ENCODE measurements around the gene AP4B1. TPM values are rescaled to one million over a fixed set of nuclear protein-coding genes. Genes with fewer than 3 reads are reported as not detected.

Gene AP4B1
- total RNA-seq, 1 donor from 2014 or later, result 45.9 TPM

GRCh38 chr1:113876176-113876575 lies 28.4 kb downstream of the AP4B1 start:
- Mint-ChIP-seq H3K4me1 (ENCODE audit: low read depth) (peaks cover 74% of the 10 kb centered on the region), H3K27me3 (ENCODE audit: low read depth) (no peaks in the 10 kb centered on the region), H3K9me3 (peaks cover 3% of the 10 kb centered on the region), H3K27ac (no peak overlapping the region), H3K4me3 (ENCODE audit: low read depth) (no peak overlapping the region), H3K36me3 (ENCODE audit: low read depth) (peaks cover 11% of the 10 kb centered on the region)
- DNase-seq (ENCODE audit: low spot score), result no peak
- intact Hi-C loops (cut with micrococcal nuclease), result no loop called here

GRCh38 chr1:113875714-113876113 lies 28.9 kb downstream of the AP4B1 start:
- Mint-ChIP-seq H3K27ac (peak overlapping the region; percentile 66), H3K9me3 (peaks cover 3% of the 10 kb centered on the region), H3K4me3 (ENCODE audit: low read depth) (no peak overlapping the region), H3K27me3 (ENCODE audit: low read depth) (no peaks in the 10 kb centered on the region), H3K36me3 (ENCODE audit: low read depth) (peaks cover 11% of the 10 kb centered on the region), H3K4me1 (ENCODE audit: low read depth) (peaks cover 69% of the 10 kb centered on the region)
- intact Hi-C loops (cut with micrococcal nuclease), result no loop called here
- DNase-seq (ENCODE audit: low spot score), result no peak

DNA sequence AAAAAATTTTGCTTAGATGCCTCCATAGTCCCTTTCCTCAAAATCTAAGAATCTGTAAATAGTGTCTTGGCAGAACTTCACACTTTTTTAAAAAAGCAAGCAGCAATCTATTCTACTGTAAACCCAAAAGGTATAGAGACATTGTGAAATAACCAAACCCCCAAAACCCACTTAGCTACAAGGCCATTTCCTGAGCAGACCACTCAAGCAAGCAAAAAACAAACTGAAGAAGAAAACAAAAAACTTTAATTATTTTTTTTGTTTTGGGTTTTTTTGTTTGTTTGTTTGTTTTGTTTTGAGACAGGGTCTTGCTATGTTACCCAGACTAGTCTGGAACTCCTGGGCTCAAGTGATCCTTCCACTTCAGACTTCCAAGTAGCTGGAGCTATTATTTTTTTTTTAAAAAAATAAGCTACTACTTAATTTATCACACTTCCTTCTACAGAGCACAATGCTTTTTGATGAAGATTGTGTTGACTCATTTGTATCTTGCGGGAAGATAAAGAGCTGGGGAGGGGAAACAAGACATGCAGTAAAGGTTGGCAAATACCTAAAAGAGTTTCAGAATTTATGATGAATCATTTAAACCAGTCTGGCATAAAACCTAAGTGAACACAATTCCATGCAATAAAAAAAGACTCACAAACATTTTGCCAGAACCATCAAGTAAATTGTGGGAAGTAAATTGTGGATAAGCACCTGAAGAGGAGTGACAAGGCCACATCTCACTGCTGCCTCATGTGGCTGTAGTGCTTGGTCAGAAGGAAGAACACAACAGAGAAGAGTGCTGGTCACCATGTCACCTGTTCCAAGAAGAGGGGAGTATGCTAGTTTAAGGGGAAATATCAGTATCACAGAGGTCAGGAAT lies 30.4 kb downstream of the AP4B1 start:
- Mint-ChIP-seq H3K9me3 (peaks cover under 1% of the 10 kb centered on the region), H3K36me3 (ENCODE audit: low read depth) (peaks cover 12% of the 10 kb centered on the region), H3K4me3 (ENCODE audit: low read depth) (peak overlapping the region; percentile 41), H3K27ac (peak overlapping the region; percentile 93), H3K27me3 (ENCODE audit: low read depth) (no peaks in the 10 kb centered on the region), H3K4me1 (ENCODE audit: low read depth) (peaks cover 62% of the 10 kb centered on the region)
- peak; percentile 24 for DNase-seq (ENCODE audit: low spot score)
- intact Hi-C loops (cut with micrococcal nuclease), result no loop called here

GRCh38 chr1:113872219-113872935 lies 32.2 kb downstream of the AP4B1 start:
- Mint-ChIP-seq H3K27me3 (ENCODE audit: low read depth) (no peaks in the 10 kb centered on the region), H3K36me3 (ENCODE audit: low read depth) (peaks cover 28% of the 10 kb centered on the region), H3K4me3 (ENCODE audit: low read depth) (peak overlapping the region; percentile 86), H3K27ac (peak overlapping the region; percentile 97), H3K9me3 (no peaks in the 10 kb centered on the region), H3K4me1 (ENCODE audit: low read depth) (peaks cover 66% of the 10 kb centered on the region)
- DNase-seq (ENCODE audit: low spot score), result peak; percentile 13
- intact Hi-C loops (cut with micrococcal nuclease), result loop anchor here (1.0 kb wide), 1 partner anchor 58 kb away; no protein-coding TSS in a partner anchor

DNA sequence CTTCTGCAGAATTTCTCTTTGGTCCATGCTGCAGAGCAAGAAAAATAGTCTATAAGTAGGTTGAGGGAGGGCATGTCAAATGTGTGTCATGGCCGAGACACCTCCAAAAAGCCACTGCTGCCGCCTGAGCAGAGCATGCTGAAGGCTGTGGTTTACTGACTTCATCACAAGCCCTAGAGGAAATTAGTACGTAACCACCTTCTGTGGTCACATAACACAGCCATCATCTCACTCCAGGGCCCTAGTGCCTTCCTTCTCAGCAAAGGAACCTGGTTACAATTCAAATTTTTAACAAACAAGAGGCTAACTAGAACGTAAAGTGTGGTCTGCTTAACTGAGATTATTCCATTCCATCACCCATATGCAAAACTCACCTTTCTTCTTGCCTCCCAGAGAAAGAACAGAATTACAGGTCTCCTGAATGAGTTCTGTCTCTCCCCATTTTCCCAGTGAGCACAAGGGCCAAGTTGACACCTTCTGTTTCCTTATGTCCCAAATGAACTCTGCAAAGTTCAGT lies 32.9 kb downstream of the AP4B1 start, which contains the start of gene PTPN22:
TSS of gene PTPN22 (minus strand) at position 116 of the 517 bp plus-strand sequence.
- Mint-ChIP-seq H3K27ac (peak within 1 kb of the TSS; percentile 97), H3K9me3 (no peaks in the 10 kb centered on the region), H3K36me3 (ENCODE audit: low read depth) (peaks cover 32% of the 10 kb centered on the region), H3K27me3 (ENCODE audit: low read depth) (no peaks in the 10 kb centered on the region), H3K4me1 (ENCODE audit: low read depth) (peaks cover 65% of the 10 kb centered on the region), H3K4me3 (ENCODE audit: low read depth) (peak within 1 kb of the TSS; percentile 86)
- peak; percentile 81 for DNase-seq (ENCODE audit: low spot score)
- intact Hi-C loops (cut with micrococcal nuclease), result loop anchor here (1.0 kb wide), 3 partner anchors 34 to 59 kb away; partner anchors contain the start of genes DCLRE1B and RSBN1

DNA sequence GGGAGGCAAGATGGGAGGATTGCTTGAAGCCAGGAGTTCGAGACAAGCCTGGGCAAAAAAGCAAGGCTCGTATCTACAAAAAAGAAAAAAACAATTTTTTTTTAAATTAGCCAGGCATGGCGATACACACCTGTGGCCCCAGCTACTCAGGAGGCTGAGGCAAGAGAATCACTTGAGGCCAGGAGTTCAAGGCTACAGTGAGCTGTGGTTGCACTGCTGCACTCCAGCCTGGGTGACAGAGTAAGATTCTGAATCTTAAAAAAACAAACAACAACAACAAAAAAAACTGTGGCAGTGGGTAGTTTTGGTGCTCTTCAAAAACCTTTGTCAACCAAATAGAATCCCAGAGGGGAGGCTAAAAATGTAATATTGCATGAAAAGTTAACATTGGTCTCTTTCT lies 33.8 kb downstream of the AP4B1 start:
- H3K27me3 Mint-ChIP-seq (ENCODE audit: low read depth), result no peaks in the 10 kb centered on the region
- peak overlapping the region; percentile 93 for H3K27ac Mint-ChIP-seq
- H3K4me1 Mint-ChIP-seq (ENCODE audit: low read depth), result peaks cover 61% of the 10 kb centered on the region
- intact Hi-C loops (cut with micrococcal nuclease), result loop anchor here (1.0 kb wide), 2 partner anchors 35 to 58 kb away; partner anchors contain the start of genes DCLRE1B and RSBN1
- H3K9me3 Mint-ChIP-seq, result no peaks in the 10 kb centered on the region
- peaks cover 37% of the 10 kb centered on the region for H3K36me3 Mint-ChIP-seq (ENCODE audit: low read depth)
- DNase-seq (ENCODE audit: low spot score), result no peak
- peak overlapping the region; percentile 86 for H3K4me3 Mint-ChIP-seq (ENCODE audit: low read depth)

- Mint-ChIP-seq H3K4me1 (ENCODE audit: low read depth) (peaks cover 51% of the 10 kb centered on the region), H3K9me3 (no peaks in the 10 kb centered on the region), H3K27ac (peak overlapping the region; percentile 93), H3K4me3 (ENCODE audit: low read depth) (peak overlapping the region; percentile 86), H3K36me3 (ENCODE audit: low read depth) (peaks cover 58% of the 10 kb centered on the region), H3K27me3 (ENCODE audit: low read depth) (no peaks in the 10 kb centered on the region)
- DNase-seq (ENCODE audit: low spot score), result no peak
- intact Hi-C loops (cut with micrococcal nuclease), result loop anchor here (1.0 kb wide), 1 partner anchor 9 kb away; no protein-coding TSS in a partner anchor
These were observed 36.1 kb downstream of the AP4B1 start for GRCh38 chr1:113868387-113869083.

GRCh38 chr1:113861641-113862040 lies 43.0 kb downstream of the AP4B1 start:
- intact Hi-C loops (cut with micrococcal nuclease), result no loop called here
- no peak overlapping the region for H3K4me3 Mint-ChIP-seq (ENCODE audit: low read depth)
- H3K27me3 Mint-ChIP-seq (ENCODE audit: low read depth), result no peaks in the 10 kb centered on the region
- H3K9me3 Mint-ChIP-seq, result no peaks in the 10 kb centered on the region
- H3K4me1 Mint-ChIP-seq (ENCODE audit: low read depth), result peaks cover 47% of the 10 kb centered on the region
- peak overlapping the region; percentile 2 for H3K27ac Mint-ChIP-seq
- DNase-seq (ENCODE audit: low spot score), result no peak
- peaks cover 75% of the 10 kb centered on the region for H3K36me3 Mint-ChIP-seq (ENCODE audit: low read depth)

GRCh38 chr1:113860891-113861290 lies 43.7 kb downstream of the AP4B1 start:
- Mint-ChIP-seq H3K36me3 (ENCODE audit: low read depth) (peaks cover 80% of the 10 kb centered on the region), H3K27ac (peak overlapping the region; percentile 69), H3K4me1 (ENCODE audit: low read depth) (peaks cover 45% of the 10 kb centered on the region), H3K9me3 (no peaks in the 10 kb centered on the region), H3K27me3 (ENCODE audit: low read depth) (no peaks in the 10 kb centered on the region), H3K4me3 (ENCODE audit: low read depth) (no peak overlapping the region)
- intact Hi-C loops (cut with micrococcal nuclease), result no loop called here
- DNase-seq (ENCODE audit: low spot score), result no peak

GRCh38 chr1:113859478-113860175 lies 45.0 kb downstream of the AP4B1 start:
- Mint-ChIP-seq H3K9me3 (no peaks in the 10 kb centered on the region), H3K36me3 (ENCODE audit: low read depth) (peaks cover 78% of the 10 kb centered on the region), H3K4me3 (ENCODE audit: low read depth) (peak overlapping the region; percentile 30), H3K27me3 (ENCODE audit: low read depth) (no peaks in the 10 kb centered on the region), H3K27ac (peak overlapping the region; percentile 59), H3K4me1 (ENCODE audit: low read depth) (peaks cover 40% of the 10 kb centered on the region)
- intact Hi-C loops (cut with micrococcal nuclease), result loop anchor here (1.0 kb wide), 1 partner anchor 9 kb away; no protein-coding TSS in a partner anchor
- no peak for DNase-seq (ENCODE audit: low spot score)

GRCh38 chr1:113858982-113859381 lies 45.6 kb downstream of the AP4B1 start:
- Mint-ChIP-seq H3K4me3 (ENCODE audit: low read depth) (no peak overlapping the region), H3K4me1 (ENCODE audit: low read depth) (peaks cover 45% of the 10 kb centered on the region), H3K36me3 (ENCODE audit: low read depth) (peaks cover 78% of the 10 kb centered on the region), H3K27ac (no peak overlapping the region), H3K27me3 (ENCODE audit: low read depth) (no peaks in the 10 kb centered on the region), H3K9me3 (no peaks in the 10 kb centered on the region)
- no peak for DNase-seq (ENCODE audit: low spot score)
- intact Hi-C loops (cut with micrococcal nuclease), result loop anchor here (1.0 kb wide), 1 partner anchor 9 kb away; no protein-coding TSS in a partner anchor
